Trophoblast cell (in vitro differentiated cells and primary cell): ENCODE results near the gene MAN2B1.

Experiments
- DNase-seq, 2 donors: peaks; one replicate each; pipeline ENCODE4 v3.0.0-alpha.2; 2016
- H2AFZ ChIP-seq: 2 replicates; pipeline ENCODE4 v1.6.1; 2013; ENCODE audit warnings: low read length, moderate library complexity, mild to moderate bottlenecking; ENCODE audit not compliant: insufficient read depth, poor library complexity
- H2AK5ac ChIP-seq: 2 replicates; pipeline ENCODE4 v1.6.1; 2013; ENCODE audit warnings: mild to moderate bottlenecking, low read length
- H2BK120ac ChIP-seq: 2 replicates; pipeline ENCODE4 v1.6.1; 2013; ENCODE audit warnings: low read length, mild to moderate bottlenecking, moderate library complexity; ENCODE audit not compliant: insufficient read depth, poor library complexity
- H2BK12ac ChIP-seq: 2 replicates; pipeline ENCODE4 v1.6.1; 2013; ENCODE audit warnings: mild to moderate bottlenecking, low read length, moderate library complexity
- H2BK5ac ChIP-seq: 2 replicates; pipeline ENCODE4 v1.6.1; 2013; ENCODE audit warnings: low read length, low read depth, moderate library complexity, mild to moderate bottlenecking; ENCODE audit not compliant: poor library complexity
- H3K14ac ChIP-seq: 2 replicates; pipeline ENCODE4 v1.6.1; 2013; ENCODE audit warnings: mild to moderate bottlenecking, low read length
- H3K18ac ChIP-seq: 2 replicates; pipeline ENCODE4 v1.6.1; 2013; ENCODE audit warnings: mild to moderate bottlenecking, low read length
- H3K23ac ChIP-seq: 2 replicates; pipeline ENCODE4 v1.6.1; 2013; ENCODE audit warnings: low read length
- H3K27ac ChIP-seq: 2 replicates; pipeline ENCODE4 v1.5.1; 2013; ENCODE audit warnings: low read depth, mild to moderate bottlenecking, inconsistent platforms, low read length, moderate library complexity
- H3K27me3 ChIP-seq: 2 replicates; pipeline ENCODE4 v1.6.1; 2013; ENCODE audit warnings: inconsistent platforms, mild to moderate bottlenecking, low read length, moderate library complexity; ENCODE audit not compliant: insufficient read depth
- H3K36me3 ChIP-seq, 2 experiments: 1 replicate in 1 of 2; 2 replicates in 1 of 2; pipeline ENCODE4 v1.6.1; 2013; ENCODE audit warnings: low read length in 2 of 2, mild to moderate bottlenecking in 2 of 2, moderate library complexity in 1 of 2; ENCODE audit not compliant: insufficient read depth in 2 of 2, control insufficient read depth in 1 of 2
- H3K4ac ChIP-seq: 2 replicates; pipeline ENCODE4 v1.6.1; 2013; ENCODE audit warnings: low read depth, mild to moderate bottlenecking, low read length, moderate library complexity
- H3K4me1 ChIP-seq, 2 experiments: 1 replicate in 1 of 2; 2 replicates in 1 of 2; pipeline ENCODE4 v1.6.1; 2013; ENCODE audit warnings: low read length in 2 of 2, mild to moderate bottlenecking in 2 of 2, moderate library complexity in 1 of 2; ENCODE audit not compliant: insufficient read depth in 2 of 2, control insufficient read depth in 1 of 2
- H3K4me2 ChIP-seq: 2 replicates; pipeline ENCODE4 v1.6.1; 2013; ENCODE audit warnings: inconsistent platforms, mild to moderate bottlenecking, low read length, moderate library complexity
- H3K4me3 ChIP-seq: 2 replicates; pipeline ENCODE4 v1.5.1; 2013; ENCODE audit warnings: mild to moderate bottlenecking, low read depth, low read length, inconsistent platforms
- H3K79me1 ChIP-seq: one replicate; pipeline ENCODE4 v1.6.1; 2013; ENCODE audit warnings: low read length
- H3K79me2 ChIP-seq: 2 replicates; pipeline ENCODE4 v1.6.1; 2013; ENCODE audit warnings: low read length, mild to moderate bottlenecking; ENCODE audit not compliant: control insufficient read depth, insufficient read depth, poor library complexity
- H3K9ac ChIP-seq: 2 replicates; pipeline ENCODE4 v1.6.1; 2013; ENCODE audit warnings: mild to moderate bottlenecking, low read length
- H3K9me3 ChIP-seq: 2 replicates; pipeline ENCODE4 v1.6.1; 2013; ENCODE audit warnings: low read depth, mild to moderate bottlenecking, control low read depth, inconsistent platforms, low read length; ENCODE audit not compliant: insufficient read depth
- H4K12ac ChIP-seq: 2 replicates; pipeline ENCODE4 v1.6.1; 2013; ENCODE audit warnings: low read depth, mild to moderate bottlenecking, low read length, moderate library complexity
- H4K8ac ChIP-seq: 2 replicates; pipeline ENCODE4 v1.6.1; 2013; ENCODE audit warnings: low read depth, mild to moderate bottlenecking, low read length, moderate library complexity
- H4K91ac ChIP-seq: one replicate; pipeline ENCODE4 v1.6.1; 2013; ENCODE audit warnings: low read depth, mild to moderate bottlenecking, low read length, moderate library complexity
- WGBS: extraction: QIAGEN DNeasy Blood & Tissue Kit; methylation state at CpG from one replicate; pipeline ENCODE4 v1.1.7; 2013; ENCODE audit warnings: missing lambda C conversion rate; ENCODE audit not compliant: insufficient read length, insufficient coverage; ENCODE audit errors: extremely low coverage; 5-methylcytosine and 5-hydroxymethylcytosine counted together

MAN2B1 gene

DNA sequence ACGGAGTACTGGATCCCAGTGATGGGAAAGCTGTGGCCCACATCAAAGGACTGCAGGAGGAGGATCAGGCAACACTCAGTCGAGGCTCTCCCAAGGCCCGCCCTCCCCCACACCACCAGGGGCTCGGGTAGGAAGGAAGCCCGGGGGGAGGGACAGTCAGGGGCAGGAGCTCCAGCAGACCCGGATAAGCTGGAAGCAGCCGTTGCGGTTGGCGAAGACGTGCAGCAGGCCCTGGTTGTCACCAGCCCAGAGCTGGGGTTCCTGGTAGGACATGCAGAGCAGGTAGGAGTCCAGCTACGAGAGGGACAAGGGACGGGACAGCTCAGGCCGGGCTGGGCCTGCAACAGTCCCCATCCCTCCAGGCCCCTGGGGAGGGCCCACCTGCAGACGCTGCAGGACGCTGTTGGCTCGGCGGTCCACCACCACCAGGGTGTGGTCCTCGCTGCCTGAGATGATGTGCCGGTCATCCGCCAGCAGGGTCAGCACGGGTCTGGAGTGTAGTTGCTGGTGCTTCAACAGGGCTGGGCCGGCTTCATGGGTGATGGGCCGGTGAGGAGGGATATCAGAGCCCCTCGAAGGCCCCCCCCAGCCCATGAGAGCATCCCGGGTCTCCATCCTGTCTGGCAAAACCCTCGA lies 23.2 kb upstream of the MAN2B1 start:
- H3K23ac ChIP-seq: no peak overlapping the region
- H4K12ac ChIP-seq: no peak overlapping the region
- H3K27ac ChIP-seq: no peak overlapping the region
- no peaks in the 10 kb centered on the region for H3K79me2 ChIP-seq
- H3K18ac ChIP-seq: no peak overlapping the region
- no peak overlapping the region for H2AK5ac ChIP-seq
- no peak overlapping the region for H3K4me2 ChIP-seq
- H3K14ac ChIP-seq: no peak overlapping the region
- peaks cover 3% of the 10 kb centered on the region for H3K9me3 ChIP-seq
- no peak overlapping the region for H3K4me3 ChIP-seq
- H3K4me1 ChIP-seq: no peaks in the 10 kb centered on the region
- H4K8ac ChIP-seq: no peak overlapping the region
- WGBS: no CpG with 5 or more reads among the region's 26 CpGs
- H3K36me3 ChIP-seq: peaks cover 9 to 10% of the 10 kb centered on the region in 2 experiments
- H3K9ac ChIP-seq: no peak overlapping the region
- no peak overlapping the region for H2AFZ ChIP-seq
- DNase-seq: no peak
- no peaks in the 10 kb centered on the region for H3K79me1 ChIP-seq
- H3K4ac ChIP-seq: no peak overlapping the region
- H4K91ac ChIP-seq: no peak overlapping the region
- no peaks in the 10 kb centered on the region for H3K27me3 ChIP-seq
- H2BK12ac ChIP-seq: no peak overlapping the region
- H2BK120ac ChIP-seq: no peak overlapping the region
- no peak overlapping the region for H2BK5ac ChIP-seq

- Histone ChIP-seq H2BK5ac (no peak overlapping the region), H3K27ac (no peak overlapping the region), H3K4me3 (no peak overlapping the region), H3K36me3 (peaks cover 9 to 10% of the 10 kb centered on the region in 2 experiments), H3K4ac (no peak overlapping the region), H4K91ac (no peak overlapping the region), H3K14ac (no peak overlapping the region), H4K8ac (no peak overlapping the region), H3K79me2 (no peaks in the 10 kb centered on the region), H3K79me1 (no peaks in the 10 kb centered on the region), H2AFZ (no peak overlapping the region), H2BK12ac (no peak overlapping the region), H3K23ac (no peak overlapping the region), H3K4me2 (no peak overlapping the region), H2AK5ac (no peak overlapping the region), H3K27me3 (no peaks in the 10 kb centered on the region), H3K18ac (no peak overlapping the region), H4K12ac (no peak overlapping the region), H3K4me1 (no peaks in the 10 kb centered on the region), H3K9ac (no peak overlapping the region), H3K9me3 (peaks cover 3% of the 10 kb centered on the region), H2BK120ac (no peak overlapping the region)
- DNase-seq: no peak
- no CpG with 5 or more reads among the region's 12 CpGs for WGBS
These were observed 22.5 kb upstream of the MAN2B1 start for GRCh38 chr19:12689012-12689411.

GRCh38 chr19:12687496-12688196 lies 21.1 kb upstream of the MAN2B1 start, which contains the start of gene GNG14:
Gene GNG14 (plus strand): TSS chr19:12687998. CDS start chr19:12688049, 51 bp downstream.
- no peaks in the 10 kb centered on the region for H3K4me1 ChIP-seq
- no peak within 1 kb of the TSS for H3K4me2 ChIP-seq
- H3K14ac ChIP-seq: no peak within 1 kb of the TSS
- no peaks in the 10 kb centered on the region for H3K79me2 ChIP-seq
- H3K27ac ChIP-seq: no peak within 1 kb of the TSS
- H3K36me3 ChIP-seq: peaks cover 7% of the 10 kb centered on the region in 2 experiments
- no peak within 1 kb of the TSS for H3K4ac ChIP-seq
- H2AK5ac ChIP-seq: no peak within 1 kb of the TSS
- H3K4me3 ChIP-seq: no peak within 1 kb of the TSS
- H3K9ac ChIP-seq: no peak within 1 kb of the TSS
- H2BK120ac ChIP-seq: no peak within 1 kb of the TSS
- H3K18ac ChIP-seq: no peak within 1 kb of the TSS
- H3K23ac ChIP-seq: no peak within 1 kb of the TSS
- no peaks in the 10 kb centered on the region for H3K27me3 ChIP-seq
- H3K79me1 ChIP-seq: no peaks in the 10 kb centered on the region
- H4K8ac ChIP-seq: no peak within 1 kb of the TSS
- H3K9me3 ChIP-seq: peaks cover 3% of the 10 kb centered on the region
- H2AFZ ChIP-seq: no peak within 1 kb of the TSS
- H4K91ac ChIP-seq: no peak within 1 kb of the TSS
- no peak within 1 kb of the TSS for H4K12ac ChIP-seq
- DNase-seq: no peak
- H2BK12ac ChIP-seq: no peak within 1 kb of the TSS
- WGBS: no CpG with 5 or more reads among the region's 9 CpGs
- H2BK5ac ChIP-seq: no peak within 1 kb of the TSS

DNA sequence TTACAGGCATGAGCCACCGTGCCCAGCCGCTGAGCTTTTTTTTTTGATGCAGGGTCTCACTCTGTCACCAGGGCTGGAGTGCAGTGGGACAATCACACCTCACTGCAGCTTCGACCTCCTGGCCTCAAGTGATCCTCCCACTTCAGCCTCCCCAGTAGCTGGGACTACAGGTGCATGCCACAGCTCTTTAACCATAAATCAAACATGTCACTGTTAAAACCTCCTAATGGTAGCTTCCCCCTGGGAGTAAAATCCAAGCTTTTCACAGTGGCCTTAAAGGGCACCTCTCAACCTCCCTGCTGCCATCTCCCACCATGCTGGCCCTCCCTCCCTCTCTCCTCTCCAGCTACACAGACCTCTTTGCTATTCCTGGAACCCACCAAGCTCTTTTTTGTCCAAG lies 19.3 kb upstream of the MAN2B1 start:
- no peak overlapping the region for H2AK5ac ChIP-seq
- WGBS: no CpG with 5 or more reads among the region's 3 CpGs
- no peak overlapping the region for H3K4me2 ChIP-seq
- no peak overlapping the region for H3K18ac ChIP-seq
- DNase-seq: no peak
- peaks cover 7% of the 10 kb centered on the region in 2 experiments for H3K36me3 ChIP-seq
- H4K12ac ChIP-seq: no peak overlapping the region
- H4K91ac ChIP-seq: no peak overlapping the region
- H3K23ac ChIP-seq: no peak overlapping the region
- H3K4me3 ChIP-seq: no peak overlapping the region
- H2BK12ac ChIP-seq: no peak overlapping the region
- H4K8ac ChIP-seq: no peak overlapping the region
- H3K4ac ChIP-seq: no peak overlapping the region
- no peak overlapping the region for H3K14ac ChIP-seq
- H3K79me1 ChIP-seq: peaks cover 4% of the 10 kb centered on the region
- H3K27ac ChIP-seq: no peak overlapping the region
- H3K27me3 ChIP-seq: no peaks in the 10 kb centered on the region
- no peak overlapping the region for H2BK120ac ChIP-seq
- H3K4me1 ChIP-seq: no peaks in the 10 kb centered on the region
- H3K79me2 ChIP-seq: peaks cover 3% of the 10 kb centered on the region
- H2BK5ac ChIP-seq: no peak overlapping the region
- no peak overlapping the region for H3K9ac ChIP-seq
- peaks cover 3% of the 10 kb centered on the region for H3K9me3 ChIP-seq
- no peak overlapping the region for H2AFZ ChIP-seq
